ENCODE measurements around the gene WNT5A.

WNT5A gene

GRCh38 chr3:55481744-55482495, 5.2 kb downstream of the WNT5A start:
- DNase-seq (ENCODE audit: low spot score): peak; percentile 39

GRCh38 chr3:55480911-55481743, 6.0 kb downstream of the WNT5A start:
- DNase-seq (ENCODE audit: low spot score): no peak

GRCh38 chr3:55477306-55478303, 9.5 kb downstream of the WNT5A start:
- DNase-seq (ENCODE audit: low spot score): no peak

GRCh38 chr3:55476515-55476914, 10.6 kb downstream of the WNT5A start:
- DNase-seq (ENCODE audit: low spot score): no peak

GRCh38 chr3:55474213-55474632, 12.9 kb downstream of the WNT5A start:
- no peak for DNase-seq (ENCODE audit: low spot score)

- no peak for DNase-seq (ENCODE audit: low spot score)
Measured at GRCh38 chr3:55473788-55474187, 13.3 kb downstream of the WNT5A start.

GRCh38 chr3:55471522-55472280, 15.4 kb downstream of the WNT5A start:
- no peak for DNase-seq (ENCODE audit: low spot score)

GRCh38 chr3:55471084-55471483, 16.0 kb downstream of the WNT5A start:
- DNase-seq (ENCODE audit: low spot score): no peak

- no peak for DNase-seq (ENCODE audit: low spot score)
Measured at GRCh38 chr3:55469957-55470526, 17.1 kb downstream of the WNT5A start.

GRCh38 chr3:55468251-55468650, 18.9 kb downstream of the WNT5A start:
- no peak for DNase-seq (ENCODE audit: low spot score)

- DNase-seq (ENCODE audit: low spot score): no peak
Measured at GRCh38 chr3:55467099-55467498, 20.0 kb downstream of the WNT5A start.

GRCh38 chr3:55466526-55466925, 20.6 kb downstream of the WNT5A start:
- no peak for DNase-seq (ENCODE audit: low spot score)

- DNase-seq (ENCODE audit: low spot score): no peak
Measured at GRCh38 chr3:55461896-55462295, 25.2 kb downstream of the WNT5A start.

GRCh38 chr3:55459838-55460237, 27.3 kb downstream of the WNT5A start:
- DNase-seq (ENCODE audit: low spot score): no peak

GRCh38 chr3:55458181-55458790, 28.8 kb downstream of the WNT5A start:
- no peak for DNase-seq (ENCODE audit: low spot score)

- DNase-seq (ENCODE audit: low spot score): no peak
Measured at GRCh38 chr3:55455915-55456314, 31.2 kb downstream of the WNT5A start.

- no peak for DNase-seq (ENCODE audit: low spot score)
Measured at GRCh38 chr3:55454611-55455010, 32.5 kb downstream of the WNT5A start.

GRCh38 chr3:55453886-55454496, 33.1 kb downstream of the WNT5A start:
- DNase-seq (ENCODE audit: low spot score): no peak

- no peak for DNase-seq (ENCODE audit: low spot score)
Measured at GRCh38 chr3:55452886-55453285, 34.2 kb downstream of the WNT5A start.

- no peak for DNase-seq (ENCODE audit: low spot score)
Measured at GRCh38 chr3:55449527-55449926, 37.6 kb downstream of the WNT5A start.

All from germinal center (tissue), 1 donor.